GM18861 (cell line): Measurements from ENCODE around the gene NUBP2.

Experiments
- ATAC-seq: cut with Tn5 transposase; IDR thresholded peaks from one replicate; pipeline ENCODE4 v1.9.1; 2021; ENCODE audit not compliant: unreplicated experiment

NUBP2 gene

GRCh38 chr16:1771864-1772361 lies 10.8 kb upstream of the NUBP2 start:
- no peak for ATAC-seq

DNA sequence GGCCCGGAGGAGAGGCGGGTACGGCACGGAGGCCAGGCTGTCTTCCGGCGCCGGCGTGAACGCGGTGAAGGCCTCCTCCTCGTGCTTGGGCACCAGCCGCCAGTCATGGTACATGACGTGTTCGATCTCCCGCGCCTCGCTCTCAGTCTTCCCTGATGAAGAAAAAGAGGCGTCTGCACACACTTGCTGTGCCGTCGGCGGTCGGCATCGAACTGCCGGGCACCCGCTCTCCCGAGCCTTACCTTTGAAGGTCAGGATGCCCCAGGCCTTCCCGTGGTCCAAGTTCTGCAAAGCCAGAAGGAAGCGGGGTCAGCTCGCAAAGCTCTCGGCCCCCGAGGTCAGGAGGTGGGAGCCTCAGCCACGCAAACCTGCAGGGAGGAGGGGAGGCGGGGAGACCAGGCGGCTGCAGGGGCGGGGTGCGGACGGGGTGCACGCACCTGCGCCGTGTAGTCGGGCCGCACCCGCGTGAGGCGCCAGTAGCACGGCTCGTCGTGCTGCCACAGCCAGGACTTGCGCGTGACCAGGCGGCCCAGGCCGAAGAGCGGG lies 10.3 kb upstream of the NUBP2 start, which contains the start of gene EME2:
Gene EME2 (plus strand): TSS at position 449 of the 546 bp plus-strand sequence. CDS start 418 bp downstream, outside the sequence.
- no peak for ATAC-seq

GRCh38 chr16:1772908-1773702 lies 9.7 kb upstream of the NUBP2 start, which contains the start of gene MRPS34:
Gene MRPS34 (minus strand): TSS chr16:1773134. CDS start chr16:1773119, 15 bp downstream.
- peak; percentile 39 for ATAC-seq

DNA sequence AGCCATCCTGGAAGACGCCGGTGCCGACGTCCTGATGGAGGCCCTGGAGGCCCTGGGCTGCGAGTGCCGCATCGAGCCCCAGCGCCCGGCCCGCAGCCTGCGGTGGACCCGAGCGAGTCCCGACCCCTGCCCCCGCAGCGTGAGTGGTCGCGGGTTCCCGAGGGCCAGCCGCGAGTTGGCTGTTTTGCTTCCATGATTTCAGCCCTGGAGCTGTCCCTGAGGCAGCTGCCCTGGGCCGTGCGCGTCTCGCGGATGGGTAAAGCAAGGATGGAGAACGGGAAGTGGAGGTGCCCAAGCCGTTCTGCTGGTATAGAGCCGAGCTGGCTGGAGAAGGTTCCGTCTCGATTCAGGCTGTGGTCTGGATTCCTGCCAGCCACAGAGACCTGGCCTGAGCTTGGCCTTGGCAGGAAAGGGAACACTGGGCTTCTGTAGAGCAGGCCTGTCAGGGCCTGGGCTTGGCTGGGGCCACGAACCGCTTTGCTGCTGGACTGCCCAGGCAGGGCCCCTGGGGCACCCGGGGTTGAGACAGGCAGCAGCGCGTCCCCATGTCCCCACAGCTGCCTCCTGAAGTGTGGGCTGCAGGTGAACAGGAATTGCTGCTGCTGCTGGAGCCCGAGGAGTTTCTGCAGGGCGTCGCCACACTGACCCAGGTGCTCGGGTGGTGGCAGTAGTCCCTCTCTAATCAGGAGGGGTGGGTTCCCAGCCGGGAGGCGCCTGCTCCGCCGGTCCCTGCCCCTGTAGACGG lies 8.9 kb upstream of the NUBP2 start:
- no peak for ATAC-seq

DNA sequence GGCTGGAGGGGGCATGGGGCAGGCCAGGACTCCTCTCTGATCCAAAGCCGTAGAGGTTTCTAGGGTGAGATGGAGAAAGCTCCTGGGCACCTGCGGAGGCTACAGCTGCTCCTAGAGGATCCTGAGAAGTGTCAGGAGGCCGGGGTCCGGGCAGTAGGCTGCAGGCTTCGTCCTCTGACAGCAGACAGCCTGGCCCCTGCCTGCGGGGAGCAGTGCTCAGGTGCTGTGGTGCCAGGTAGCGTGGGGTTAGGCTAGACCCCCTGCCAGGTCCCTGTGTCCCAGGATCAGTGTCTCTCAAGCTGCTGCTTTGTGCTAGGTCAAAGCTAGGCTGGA lies 8.3 kb upstream of the NUBP2 start:
- ATAC-seq: no peak

DNA sequence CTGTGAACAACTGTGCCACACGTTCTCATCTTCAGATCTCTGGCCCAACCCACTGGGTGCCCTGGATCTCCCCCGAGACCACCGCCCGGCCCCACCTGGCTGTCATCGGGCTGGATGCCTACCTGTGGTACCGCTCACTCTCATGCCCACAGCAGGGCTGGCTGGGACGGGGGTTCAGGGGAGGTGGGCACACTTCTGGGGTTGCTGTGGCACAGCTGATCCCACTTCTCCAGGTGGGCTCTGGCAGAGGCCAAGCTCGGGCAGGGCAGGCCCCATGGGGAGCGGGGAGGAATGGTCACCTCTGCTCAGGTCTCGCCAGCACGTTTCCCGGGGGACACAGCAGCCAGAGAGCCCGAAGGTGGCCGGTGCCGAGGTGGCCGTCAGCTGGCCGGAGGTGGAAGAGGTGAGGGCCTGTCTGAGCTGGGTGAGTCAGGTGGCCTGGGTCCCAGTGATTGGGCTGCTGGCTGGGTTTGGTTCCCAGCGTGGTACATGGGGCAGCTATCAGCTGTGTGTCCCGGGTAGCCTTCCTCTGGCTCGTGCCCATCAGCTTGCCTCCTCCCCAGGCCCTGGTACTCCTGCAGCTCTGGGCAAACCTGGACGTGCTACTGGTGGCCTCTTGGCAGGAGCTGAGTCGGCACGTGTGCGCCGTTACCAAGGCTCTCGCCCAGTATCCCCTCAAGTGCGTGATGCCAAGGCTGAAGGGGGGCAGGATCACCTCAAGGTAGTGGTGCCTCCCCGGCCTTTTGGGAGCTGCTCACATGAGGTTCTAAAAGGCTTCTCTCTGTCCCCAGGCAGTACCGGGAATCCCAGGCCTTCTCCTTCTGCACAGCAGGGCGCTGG lies 7.5 kb upstream of the NUBP2 start:
- ATAC-seq: no peak

GRCh38 chr16:1775846-1776671 lies 6.7 kb upstream of the NUBP2 start:
- no peak for ATAC-seq

DNA sequence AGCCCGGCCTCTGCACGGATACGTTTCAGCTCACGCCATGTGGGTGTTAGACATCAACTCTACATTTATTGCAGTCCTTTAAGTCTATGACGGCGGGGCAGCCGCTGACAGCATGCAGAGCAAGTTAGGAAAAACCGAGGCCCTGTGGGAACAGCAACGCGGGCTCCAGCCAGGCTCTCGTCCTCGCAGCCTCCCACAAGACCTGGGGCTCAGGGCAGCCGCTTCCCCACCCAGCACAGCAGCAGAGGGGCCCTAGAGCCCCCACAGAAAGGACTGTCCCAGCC lies 6.1 kb upstream of the NUBP2 start:
- ATAC-seq: no peak

DNA sequence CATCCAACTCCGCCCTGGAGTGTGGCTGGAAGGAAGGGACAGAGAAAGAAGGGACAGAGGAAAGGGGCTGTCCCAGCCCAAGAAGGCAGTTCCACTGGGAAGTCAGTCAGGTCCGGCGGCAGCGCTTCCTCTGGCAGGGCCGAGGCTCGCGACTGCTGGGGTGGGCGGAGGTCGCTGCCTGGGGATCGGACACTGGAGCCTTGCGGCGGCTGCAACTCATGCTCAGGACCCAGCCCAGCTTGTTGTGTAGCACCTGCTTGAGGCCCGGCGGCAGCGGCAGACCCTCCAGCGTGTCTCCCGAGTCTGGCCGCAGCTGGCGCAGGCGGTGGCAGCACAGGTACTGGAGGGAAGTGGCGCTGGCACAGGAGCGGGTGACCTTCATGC lies 5.8 kb upstream of the NUBP2 start:
- no peak for ATAC-seq

DNA sequence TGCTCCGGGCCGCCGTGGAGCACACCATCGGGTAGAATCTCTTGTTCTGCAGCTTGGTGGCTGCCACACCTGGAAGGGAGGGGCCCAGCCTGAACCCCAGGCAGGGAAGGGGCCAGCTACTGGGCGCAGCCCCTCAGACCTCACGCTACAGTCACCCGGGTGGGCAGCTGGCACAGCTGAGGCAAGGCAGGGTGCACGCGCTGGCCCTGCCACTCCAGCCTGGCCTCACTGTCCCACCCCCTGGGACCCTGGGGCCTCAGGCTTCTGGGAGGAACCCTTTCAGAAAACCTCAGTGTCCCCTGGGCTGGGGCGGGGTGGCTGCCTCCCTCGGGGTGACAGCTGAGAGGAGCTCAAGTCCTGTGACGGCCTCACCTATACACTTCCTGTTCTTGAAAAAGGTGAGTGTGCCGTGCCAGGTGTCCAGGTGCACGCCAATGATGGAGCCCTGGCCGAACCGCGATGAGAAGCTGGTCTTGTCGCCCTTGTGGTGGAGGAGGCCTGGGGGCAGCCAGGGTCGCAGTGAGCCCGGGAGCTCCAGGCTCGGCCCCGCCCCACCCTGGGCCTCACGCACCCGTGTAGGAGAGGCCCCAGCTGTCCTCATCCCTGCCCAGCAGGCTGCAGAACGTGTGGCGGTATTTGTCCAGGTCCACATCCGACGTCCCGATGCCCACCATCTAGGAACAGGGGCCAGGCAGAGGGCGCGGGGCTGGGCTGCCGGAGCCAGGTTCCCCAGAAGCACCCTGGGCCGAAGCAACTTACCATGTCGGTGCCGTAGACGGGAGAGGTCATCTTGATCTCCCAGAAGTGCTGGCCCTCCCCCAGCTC lies 5.2 kb upstream of the NUBP2 start:
- no peak for ATAC-seq

- no peak for ATAC-seq
Measured at GRCh38 chr16:1778200-1779179, 4.3 kb upstream of the NUBP2 start.

GRCh38 chr16:1779234-1779701 lies 3.5 kb upstream of the NUBP2 start:
- ATAC-seq: no peak

- no peak for ATAC-seq
Measured at GRCh38 chr16:1779741-1780676, 2.8 kb upstream of the NUBP2 start.

GRCh38 chr16:1780677-1781072 lies 2.1 kb upstream of the NUBP2 start:
- ATAC-seq: no peak

DNA sequence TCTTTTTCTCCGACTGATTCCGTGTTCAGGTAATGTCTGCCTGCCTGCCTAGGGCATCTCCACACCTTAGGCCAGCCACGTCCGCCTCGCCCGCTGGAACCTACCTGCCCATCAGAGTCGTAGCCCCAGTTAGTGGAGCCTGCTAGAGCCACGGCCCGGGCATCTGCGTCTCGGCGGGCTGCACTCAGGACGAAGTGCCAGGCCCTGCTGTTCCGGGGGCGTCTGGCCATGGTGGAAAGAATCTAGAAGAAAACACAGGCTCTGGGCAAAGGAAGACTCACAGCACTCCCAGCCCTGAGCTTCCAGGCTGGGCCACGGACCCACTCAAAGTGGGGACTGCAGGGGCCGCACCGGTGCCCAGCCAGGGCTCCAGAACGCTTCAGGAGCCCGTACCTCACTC lies 1.5 kb upstream of the NUBP2 start:
- no peak for ATAC-seq

GRCh38 chr16:1781758-1782407 lies 877 bp upstream of the NUBP2 start:
- no peak for ATAC-seq
